HCT116 (cell line): Measurements from ENCODE around the gene MINDY4.

Experiments used
- CEBPB ChIP-seq: IDR thresholded peaks from 2 replicates; pipeline ENCODE4 v1.6.1; 2012; ENCODE audit warnings: low read depth
- EGR1 ChIP-seq: IDR thresholded peaks from 2 replicates; pipeline ENCODE4 v1.6.1; 2012; ENCODE audit warnings: low read depth
- EZH2 ChIP-seq: fragments of 200-600 bp; sonication (generic); IDR thresholded peaks from 2 replicates; pipeline ENCODE4 v1.6.1; 2017; ENCODE audit warnings: antibody characterized with exemption, mixed run types
- EZH2phosphoT487 ChIP-seq: fragments of 200-600 bp; IDR thresholded peaks from 2 replicates; pipeline ENCODE4 v1.6.1; 2018; ENCODE audit warnings: antibody characterized with exemption, borderline replicate concordance
- JUND ChIP-seq: IDR thresholded peaks from 2 replicates; pipeline ENCODE4 v1.6.1; 2012
- POLR2AphosphoS5 ChIP-seq: IDR thresholded peaks from 2 replicates; pipeline ENCODE4 v1.6.1; 2011; ENCODE audit warnings: mild to moderate bottlenecking, low read depth, low read length, moderate library complexity
- SIN3A ChIP-seq: IDR thresholded peaks from 2 replicates; pipeline ENCODE4 v1.6.1; 2012; ENCODE audit warnings: low read depth
- SRF ChIP-seq: IDR thresholded peaks from 2 replicates; pipeline ENCODE4 v1.6.1; 2012; ENCODE audit warnings: low read depth
- YY1 ChIP-seq: IDR thresholded peaks from 2 replicates; pipeline ENCODE4 v1.6.1; 2011; ENCODE audit warnings: low read length, low read depth, moderate library complexity, mild to moderate bottlenecking; ENCODE audit not compliant: insufficient replicate concordance; ENCODE audit errors: extremely low read depth
- TF ChIP-seq, protein P1 (sequence below), 3 experiments: fragments of 200-600 bp in 1 of 3; sonication (generic) in 1 of 3; IDR thresholded peaks in 2 of 3; conservative IDR thresholded peaks in 1 of 3; 2 replicates each; pipeline ENCODE4 v1.5.1; 2012 to 2017; ENCODE audit warnings: low read depth in 2 of 3, low read length in 2 of 3, antibody characterized with exemption in 1 of 3, borderline replicate concordance in 1 of 3, control low read depth in 1 of 3, mild to moderate bottlenecking in 1 of 3, mixed read lengths in 1 of 3, mixed run types in 1 of 3, moderate library complexity in 1 of 3; ENCODE audit not compliant: insufficient read depth in 1 of 3
- TF ChIP-seq, protein P2 (sequence below): IDR thresholded peaks from 2 replicates; pipeline ENCODE4 v1.6.1; 2012
- TF ChIP-seq, protein P3 (sequence below): IDR thresholded peaks from 2 replicates; pipeline ENCODE4 v1.6.1; 2012; ENCODE audit warnings: low read depth
- TF ChIP-seq, protein P4 (sequence below): IDR thresholded peaks from 2 replicates; pipeline ENCODE4 v1.6.1; 2012
- TF ChIP-seq, protein P5 (sequence below): IDR thresholded peaks from 2 replicates; pipeline ENCODE4 v1.6.1; 2011; ENCODE audit warnings: mild to moderate bottlenecking, low read length, moderate library complexity; ENCODE audit not compliant: insufficient replicate concordance; ENCODE audit errors: extremely low read depth

DNA sequence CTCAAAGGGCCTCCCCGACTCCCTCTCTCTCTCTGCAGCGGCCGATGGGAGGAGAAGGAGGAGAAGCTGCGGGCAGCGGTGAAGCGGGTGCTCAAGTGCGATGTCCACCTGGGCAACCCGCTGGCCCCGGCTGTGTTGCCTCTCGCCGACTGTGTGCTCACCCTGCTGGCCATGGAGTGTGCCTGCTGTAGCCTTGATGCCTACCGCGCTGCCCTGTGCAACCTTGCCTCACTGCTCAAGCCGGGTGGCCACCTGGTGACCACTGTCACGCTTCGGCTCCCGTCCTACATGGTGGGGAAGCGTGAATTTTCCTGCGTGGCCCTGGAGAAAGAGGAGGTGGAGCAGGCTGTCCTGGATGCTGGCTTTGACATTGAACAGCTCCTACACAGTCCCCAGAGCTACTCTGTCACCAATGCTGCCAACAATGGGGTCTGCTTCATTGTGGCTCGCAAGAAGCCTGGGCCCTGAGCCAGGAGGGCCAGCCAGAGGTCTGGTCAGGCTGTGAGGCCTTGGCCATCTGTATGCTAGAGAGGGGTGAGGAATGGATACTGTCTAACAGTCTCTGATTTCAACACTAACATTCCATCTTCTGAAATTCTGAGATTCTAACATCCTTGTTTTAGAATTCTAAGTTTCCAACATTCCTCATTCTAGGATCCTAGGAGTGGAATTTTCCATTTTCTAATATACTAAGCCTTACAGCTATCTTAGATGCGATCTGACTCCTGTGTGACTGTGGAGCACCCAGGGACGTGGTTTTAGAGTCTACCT, 15.6 kb upstream of the MINDY4 start:
- TF ChIP-seq, protein P1, sequence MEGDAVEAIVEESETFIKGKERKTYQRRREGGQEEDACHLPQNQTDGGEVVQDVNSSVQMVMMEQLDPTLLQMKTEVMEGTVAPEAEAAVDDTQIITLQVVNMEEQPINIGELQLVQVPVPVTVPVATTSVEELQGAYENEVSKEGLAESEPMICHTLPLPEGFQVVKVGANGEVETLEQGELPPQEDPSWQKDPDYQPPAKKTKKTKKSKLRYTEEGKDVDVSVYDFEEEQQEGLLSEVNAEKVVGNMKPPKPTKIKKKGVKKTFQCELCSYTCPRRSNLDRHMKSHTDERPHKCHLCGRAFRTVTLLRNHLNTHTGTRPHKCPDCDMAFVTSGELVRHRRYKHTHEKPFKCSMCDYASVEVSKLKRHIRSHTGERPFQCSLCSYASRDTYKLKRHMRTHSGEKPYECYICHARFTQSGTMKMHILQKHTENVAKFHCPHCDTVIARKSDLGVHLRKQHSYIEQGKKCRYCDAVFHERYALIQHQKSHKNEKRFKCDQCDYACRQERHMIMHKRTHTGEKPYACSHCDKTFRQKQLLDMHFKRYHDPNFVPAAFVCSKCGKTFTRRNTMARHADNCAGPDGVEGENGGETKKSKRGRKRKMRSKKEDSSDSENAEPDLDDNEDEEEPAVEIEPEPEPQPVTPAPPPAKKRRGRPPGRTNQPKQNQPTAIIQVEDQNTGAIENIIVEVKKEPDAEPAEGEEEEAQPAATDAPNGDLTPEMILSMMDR (IDR thresholded peaks at IDR 0.05 in 2 of 3, conservative IDR thresholded peaks at IDR 0.05 in 1 of 3; ENCODE audit: borderline replicate concordance in 1 of 3, insufficient read depth in 1 of 3, low read depth in 2 of 3, low read length in 2 of 3): no peak
- TF ChIP-seq, protein P2, sequence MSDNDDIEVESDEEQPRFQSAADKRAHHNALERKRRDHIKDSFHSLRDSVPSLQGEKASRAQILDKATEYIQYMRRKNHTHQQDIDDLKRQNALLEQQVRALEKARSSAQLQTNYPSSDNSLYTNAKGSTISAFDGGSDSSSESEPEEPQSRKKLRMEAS: no peak
- TF ChIP-seq CEBPB (no peak), EGR1 (no peak), SRF (no peak), EZH2 (no peak), SIN3A (no peak), YY1 (no peak), POLR2AphosphoS5 (no peak), EZH2phosphoT487 (no peak), JUND (no peak)
- TF ChIP-seq, protein P3, sequence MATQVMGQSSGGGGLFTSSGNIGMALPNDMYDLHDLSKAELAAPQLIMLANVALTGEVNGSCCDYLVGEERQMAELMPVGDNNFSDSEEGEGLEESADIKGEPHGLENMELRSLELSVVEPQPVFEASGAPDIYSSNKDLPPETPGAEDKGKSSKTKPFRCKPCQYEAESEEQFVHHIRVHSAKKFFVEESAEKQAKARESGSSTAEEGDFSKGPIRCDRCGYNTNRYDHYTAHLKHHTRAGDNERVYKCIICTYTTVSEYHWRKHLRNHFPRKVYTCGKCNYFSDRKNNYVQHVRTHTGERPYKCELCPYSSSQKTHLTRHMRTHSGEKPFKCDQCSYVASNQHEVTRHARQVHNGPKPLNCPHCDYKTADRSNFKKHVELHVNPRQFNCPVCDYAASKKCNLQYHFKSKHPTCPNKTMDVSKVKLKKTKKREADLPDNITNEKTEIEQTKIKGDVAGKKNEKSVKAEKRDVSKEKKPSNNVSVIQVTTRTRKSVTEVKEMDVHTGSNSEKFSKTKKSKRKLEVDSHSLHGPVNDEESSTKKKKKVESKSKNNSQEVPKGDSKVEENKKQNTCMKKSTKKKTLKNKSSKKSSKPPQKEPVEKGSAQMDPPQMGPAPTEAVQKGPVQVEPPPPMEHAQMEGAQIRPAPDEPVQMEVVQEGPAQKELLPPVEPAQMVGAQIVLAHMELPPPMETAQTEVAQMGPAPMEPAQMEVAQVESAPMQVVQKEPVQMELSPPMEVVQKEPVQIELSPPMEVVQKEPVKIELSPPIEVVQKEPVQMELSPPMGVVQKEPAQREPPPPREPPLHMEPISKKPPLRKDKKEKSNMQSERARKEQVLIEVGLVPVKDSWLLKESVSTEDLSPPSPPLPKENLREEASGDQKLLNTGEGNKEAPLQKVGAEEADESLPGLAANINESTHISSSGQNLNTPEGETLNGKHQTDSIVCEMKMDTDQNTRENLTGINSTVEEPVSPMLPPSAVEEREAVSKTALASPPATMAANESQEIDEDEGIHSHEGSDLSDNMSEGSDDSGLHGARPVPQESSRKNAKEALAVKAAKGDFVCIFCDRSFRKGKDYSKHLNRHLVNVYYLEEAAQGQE: no peak
- TF ChIP-seq, protein P4, sequence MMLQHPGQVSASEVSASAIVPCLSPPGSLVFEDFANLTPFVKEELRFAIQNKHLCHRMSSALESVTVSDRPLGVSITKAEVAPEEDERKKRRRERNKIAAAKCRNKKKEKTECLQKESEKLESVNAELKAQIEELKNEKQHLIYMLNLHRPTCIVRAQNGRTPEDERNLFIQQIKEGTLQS: no peak
- TF ChIP-seq, protein P5, sequence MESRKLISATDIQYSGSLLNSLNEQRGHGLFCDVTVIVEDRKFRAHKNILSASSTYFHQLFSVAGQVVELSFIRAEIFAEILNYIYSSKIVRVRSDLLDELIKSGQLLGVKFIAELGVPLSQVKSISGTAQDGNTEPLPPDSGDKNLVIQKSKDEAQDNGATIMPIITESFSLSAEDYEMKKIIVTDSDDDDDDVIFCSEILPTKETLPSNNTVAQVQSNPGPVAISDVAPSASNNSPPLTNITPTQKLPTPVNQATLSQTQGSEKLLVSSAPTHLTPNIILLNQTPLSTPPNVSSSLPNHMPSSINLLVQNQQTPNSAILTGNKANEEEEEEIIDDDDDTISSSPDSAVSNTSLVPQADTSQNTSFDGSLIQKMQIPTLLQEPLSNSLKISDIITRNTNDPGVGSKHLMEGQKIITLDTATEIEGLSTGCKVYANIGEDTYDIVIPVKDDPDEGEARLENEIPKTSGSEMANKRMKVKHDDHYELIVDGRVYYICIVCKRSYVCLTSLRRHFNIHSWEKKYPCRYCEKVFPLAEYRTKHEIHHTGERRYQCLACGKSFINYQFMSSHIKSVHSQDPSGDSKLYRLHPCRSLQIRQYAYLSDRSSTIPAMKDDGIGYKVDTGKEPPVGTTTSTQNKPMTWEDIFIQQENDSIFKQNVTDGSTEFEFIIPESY: no peak
